Stimulated activated CD8-positive, alpha-beta memory T cell treated with anti-CD3 and anti-CD28 coated beads, Interleukin-2, amount 100 ng/mL, for 1 hour (primary cell): ENCODE measurements around the gene NPAS2.

Experiments used
- DNase-seq, 2 donors: peaks; one replicate each; pipeline ENCODE4 v3.0.0-alpha.2; 2020; ENCODE audit warnings: low read depth in 2 of 2

Gene NPAS2

DNA sequence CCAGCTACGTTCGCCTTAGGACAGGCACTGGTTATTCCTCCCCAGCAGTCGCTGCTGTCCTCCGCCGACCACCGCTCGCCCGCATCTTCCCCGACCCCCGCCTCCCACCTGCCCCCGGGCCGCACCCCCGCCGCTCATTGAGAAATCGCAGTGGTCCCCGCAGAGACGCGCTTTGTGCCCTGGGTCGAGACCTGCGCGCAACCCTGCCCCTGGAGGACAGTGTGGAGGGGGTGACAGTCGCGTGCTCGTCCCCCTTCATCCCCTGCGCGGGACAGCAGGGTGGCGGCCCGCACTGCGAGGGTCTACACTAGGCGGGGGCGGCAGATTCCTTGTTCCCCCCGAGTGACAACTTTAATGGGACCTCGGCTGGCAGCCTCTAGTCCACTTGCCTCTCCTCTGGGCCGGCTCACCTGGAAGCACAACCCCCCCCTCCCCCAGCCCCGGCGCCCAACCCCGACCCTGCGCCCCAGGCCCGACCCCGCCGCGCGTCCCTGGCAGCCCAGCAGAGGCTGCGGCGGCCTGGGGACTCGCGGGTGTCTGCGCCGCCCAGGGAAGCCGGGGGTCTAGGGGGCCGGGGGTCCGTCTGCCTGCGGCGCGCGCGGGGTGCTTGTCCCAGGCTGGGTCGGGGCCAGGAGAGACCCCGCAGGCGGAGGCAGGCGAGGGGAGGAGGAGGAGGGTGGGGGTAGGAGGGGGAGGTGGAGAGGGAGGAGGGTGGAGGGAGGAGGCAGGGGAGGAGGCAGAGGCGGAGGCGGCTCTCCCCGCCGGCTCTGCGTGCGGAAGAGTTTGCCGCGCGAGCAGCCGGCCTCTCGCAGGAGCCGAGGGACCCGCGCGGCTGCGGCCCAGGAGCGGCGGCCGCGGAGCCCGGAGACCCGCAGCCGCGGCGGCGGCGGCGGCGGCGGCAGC, at the start of gene NPAS2:
Gene NPAS2 (plus strand): TSS at position 770 of the 903 bp plus-strand sequence. CDS start 84,616 bp downstream, outside the sequence.
- DNase-seq: no peak

DNA sequence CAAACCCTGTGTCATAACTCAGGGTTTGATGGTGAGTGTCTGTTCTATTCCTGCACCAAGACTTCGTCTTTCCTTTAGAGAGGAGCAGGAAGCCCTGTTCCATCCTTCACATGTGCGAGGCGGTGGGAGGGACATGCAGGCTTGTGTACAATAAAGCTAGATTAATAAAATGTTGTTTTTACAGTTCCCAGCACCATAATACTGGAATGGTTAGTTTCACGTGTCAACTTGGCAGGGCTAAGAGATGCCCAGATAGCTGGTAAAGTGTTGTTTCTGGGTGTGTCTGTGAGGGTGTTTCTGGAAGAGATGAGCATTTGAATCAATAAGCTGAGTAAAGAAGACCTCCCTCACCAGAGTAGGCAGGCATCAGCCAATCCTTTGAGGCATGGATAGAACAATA, 48.8 kb upstream of the NPAS2 start:
- DNase-seq: no peak

GRCh38 chr2:100773538-100773937, 46.4 kb upstream of the NPAS2 start:
- no peak for DNase-seq

GRCh38 chr2:100776445-100776844, 43.5 kb upstream of the NPAS2 start:
- DNase-seq: no peak

DNA sequence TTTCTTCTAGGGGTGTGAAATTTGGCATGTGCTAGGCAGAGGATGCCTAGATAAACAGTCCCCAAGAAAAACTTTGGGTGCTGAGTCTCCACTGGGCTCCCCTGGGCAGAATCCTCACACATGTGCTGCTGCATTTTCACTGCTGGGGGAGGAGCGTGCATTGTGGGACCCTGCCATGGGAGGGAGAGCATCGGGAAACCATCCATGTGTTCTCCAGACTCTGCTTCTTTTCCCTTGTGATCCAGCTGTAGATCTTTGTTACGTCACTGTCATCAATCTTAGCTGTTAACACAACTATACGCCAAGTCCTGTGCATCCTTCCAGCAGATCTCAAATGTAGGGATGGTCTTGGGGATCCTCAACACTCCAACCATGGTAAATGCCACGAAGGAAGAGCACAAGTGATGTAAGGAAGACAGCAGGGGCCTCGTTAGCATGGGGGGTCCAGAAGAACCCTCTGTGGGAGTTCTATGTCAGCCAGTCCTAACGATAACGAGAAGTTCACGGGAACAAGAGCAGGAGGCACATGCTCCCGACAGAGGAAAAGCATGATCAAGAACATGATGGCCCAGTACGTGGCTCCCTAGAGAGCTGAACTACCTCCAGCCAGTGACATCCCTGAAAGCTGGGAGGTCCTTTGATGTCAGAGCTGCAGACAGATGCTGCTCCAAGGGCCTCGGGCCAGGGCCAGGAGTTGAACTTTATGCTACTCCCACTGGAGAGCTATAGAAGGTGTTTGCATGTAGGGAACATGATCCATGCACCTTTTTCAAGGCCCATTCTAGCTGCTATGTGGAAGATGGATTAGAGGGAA, 41.1 kb upstream of the NPAS2 start:
- no peak for DNase-seq

- DNase-seq: no peak
These were observed 40.1 kb upstream of the NPAS2 start for GRCh38 chr2:100779908-100780202.

- no peak for DNase-seq
These were observed 39.5 kb upstream of the NPAS2 start for GRCh38 chr2:100780203-100781008.

DNA sequence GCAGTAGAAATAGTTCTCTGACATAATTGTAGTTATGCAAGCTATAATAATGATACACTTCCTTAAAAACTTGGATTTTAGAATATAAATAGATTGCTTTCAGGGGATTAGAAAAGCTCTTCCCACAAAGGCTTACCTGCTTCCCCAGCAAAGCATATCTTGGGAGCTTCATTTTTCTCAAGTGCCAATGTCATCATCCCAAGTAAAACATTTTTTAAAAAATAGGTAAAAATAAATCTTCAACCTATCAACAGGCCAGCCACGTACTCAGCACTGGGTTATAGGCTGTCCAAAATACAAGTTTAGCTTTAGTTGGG, 39.0 kb upstream of the NPAS2 start:
- no peak for DNase-seq

GRCh38 chr2:100781523-100782379, 38.2 kb upstream of the NPAS2 start:
- no peak for DNase-seq

- DNase-seq: no peak
These were observed 37.5 kb upstream of the NPAS2 start for GRCh38 chr2:100782380-100782878.

DNA sequence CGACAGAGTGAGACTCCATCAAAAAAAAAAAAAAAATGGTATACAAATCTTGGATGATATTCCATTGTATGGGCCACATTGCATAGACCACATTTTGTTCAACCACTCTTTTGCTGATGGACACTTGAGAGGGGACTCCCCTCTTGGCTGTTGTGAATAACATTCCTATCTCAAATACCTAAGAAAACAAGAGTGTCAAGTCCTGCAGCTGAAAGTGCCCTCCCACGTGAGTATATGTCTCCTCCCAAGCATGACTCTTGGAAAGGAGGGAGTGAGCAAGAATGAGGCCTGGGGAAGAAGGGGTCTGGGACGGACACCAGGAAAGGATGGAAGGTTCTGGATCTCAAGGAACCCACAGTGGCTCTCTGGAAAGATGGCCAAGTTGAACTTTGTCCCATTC, 36.0 kb upstream of the NPAS2 start:
- no peak for DNase-seq

GRCh38 chr2:100784681-100785080, 35.3 kb upstream of the NPAS2 start:
- no peak for DNase-seq

- DNase-seq: no peak
These were observed 34.2 kb upstream of the NPAS2 start for GRCh38 chr2:100785626-100786296.

GRCh38 chr2:100786297-100786658, 33.7 kb upstream of the NPAS2 start:
- no peak for DNase-seq

- no peak for DNase-seq
These were observed 33.0 kb upstream of the NPAS2 start for GRCh38 chr2:100786985-100787384.

DNA sequence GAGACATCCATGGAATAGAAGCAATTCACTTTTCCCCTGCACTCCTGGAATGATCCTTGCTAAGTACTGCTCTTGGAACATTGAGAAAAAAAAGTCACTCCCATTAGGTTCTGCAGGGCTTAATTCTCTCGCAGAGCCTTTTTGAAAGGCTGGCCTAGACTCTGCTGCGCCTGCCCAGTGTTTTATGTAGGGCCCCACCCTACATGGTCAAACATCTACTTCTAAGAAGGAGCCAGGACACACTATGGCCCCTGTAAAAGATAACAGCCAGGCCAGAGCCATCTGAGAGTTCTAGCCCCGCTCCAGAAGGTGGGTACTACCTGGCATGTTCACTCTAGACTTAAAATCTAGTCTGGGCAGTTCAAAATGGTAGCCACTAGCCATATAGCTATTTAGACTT, 30.6 kb upstream of the NPAS2 start:
- DNase-seq: no peak

DNA sequence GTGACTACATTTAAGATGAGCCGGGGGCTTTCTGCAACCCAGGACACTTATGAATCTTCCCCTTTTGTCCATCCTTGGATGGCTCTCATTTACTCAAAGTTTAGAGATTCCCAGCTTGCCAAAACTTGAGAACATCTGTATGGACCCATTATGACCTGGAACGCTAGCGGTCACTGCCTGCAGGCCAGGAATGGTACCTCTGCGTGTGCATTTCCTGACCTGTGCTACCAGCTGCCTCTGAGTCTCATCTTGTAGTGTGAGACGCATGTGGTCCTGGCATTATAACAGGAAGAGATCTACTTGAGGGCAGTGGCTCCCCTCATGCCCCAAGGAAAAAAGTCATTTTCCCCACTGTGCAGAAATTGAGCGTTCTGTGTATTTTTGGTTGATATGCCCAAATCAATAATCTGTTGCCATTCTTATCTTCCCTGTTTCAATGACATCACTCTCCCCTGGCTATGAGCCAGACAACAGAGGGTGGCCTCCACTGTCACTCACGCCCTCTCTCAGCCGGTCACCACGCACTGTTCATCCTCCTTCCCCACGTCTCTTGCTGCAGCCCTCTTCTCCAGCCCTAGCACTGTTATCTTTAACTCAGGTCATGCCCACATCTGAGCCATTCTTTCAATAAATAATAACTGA, 28.5 kb upstream of the NPAS2 start:
- DNase-seq: no peak

DNA sequence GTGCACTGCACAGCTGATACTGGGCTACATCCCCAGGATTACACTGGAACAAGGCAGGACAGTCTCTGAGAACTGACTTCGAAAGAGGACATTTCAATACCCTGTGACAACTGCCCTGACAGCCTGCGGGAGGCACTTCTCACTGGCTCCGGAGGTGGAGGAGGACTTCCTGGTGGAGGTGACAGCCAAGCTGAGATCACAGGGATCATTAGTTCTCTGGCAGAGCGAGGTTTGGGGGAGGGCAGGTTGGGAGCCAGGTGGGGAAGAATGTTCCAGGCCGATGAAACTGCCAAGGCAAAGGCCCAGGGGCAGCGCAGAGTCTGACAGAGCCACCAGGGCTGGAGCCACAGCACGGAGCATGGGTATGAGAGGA, 28.0 kb upstream of the NPAS2 start:
- no peak for DNase-seq

- DNase-seq: no peak
These were observed 26.7 kb upstream of the NPAS2 start for GRCh38 chr2:100793220-100793619.

DNA sequence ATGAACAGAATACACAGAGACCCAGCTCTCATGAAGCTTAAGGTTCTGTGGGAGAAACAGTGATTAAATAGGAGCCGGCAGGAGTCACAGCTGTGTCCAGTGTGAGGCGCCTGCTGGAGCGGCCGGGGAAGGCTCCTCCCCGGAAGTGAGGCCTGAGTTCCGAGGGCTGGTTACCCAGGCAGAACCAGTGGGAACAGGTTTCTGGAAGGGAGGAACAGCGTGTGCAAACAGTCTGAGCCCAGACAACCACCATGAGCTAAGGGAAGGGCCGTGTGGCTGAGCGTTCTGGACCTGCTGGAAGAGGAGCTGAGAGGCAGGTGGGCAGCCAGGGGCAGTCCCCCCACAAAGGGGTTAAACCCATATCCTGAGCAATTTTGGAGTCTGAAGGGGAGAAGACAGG, 26.0 kb upstream of the NPAS2 start:
- no peak for DNase-seq
